GM12878 (cell line): ENCODE data around the gene PDLIM4. TPM values are rescaled to one million over a fixed set of nuclear protein-coding genes. Genes with fewer than 3 reads are reported as not detected.

Experiments
- ATAC-seq: fragments of 200-7000 bp; cut with Tn5 transposase; 3 replicates; pipeline ENCODE4 v1.9.1; 2020; ENCODE audit warnings: mild to moderate bottlenecking, moderate library complexity
- BruUV-seq: library from RNA; stranded (reverse); fragments of 400-500 nt; replicated peaks from 2 replicates; lab custom pipeline; 2021; lab: Mats Ljungman, UMichigan
- CTCF ChIA-PET: fragments of 300-600 bp; sonication (Branson Sonifier 250); formaldehyde crosslinking; extraction: SDS; loops from one replicate; lab custom pipeline; 2021; ENCODE audit warnings: inconsistent platforms; lab: Yijun Ruan, JAX
- POLR2A ChIA-PET: fragments of 350-600 bp; formaldehyde crosslinking; extraction: SDS; loops from one replicate; lab custom pipeline; 2021; ENCODE audit warnings: inconsistent platforms; lab: Charles Lee
- RAD21 ChIA-PET: fragments of 300-600 bp; sonication (Branson Sonifier 250); formaldehyde crosslinking; loops from one replicate; lab custom pipeline; 2023; ENCODE audit warnings: antibody characterized with exemption; ENCODE audit not compliant: unreplicated experiment; lab: Charles Lee
- SMC1A ChIA-PET: fragments of 300-600 bp; sonication (Branson Sonifier 250); formaldehyde crosslinking; loops from one replicate; lab custom pipeline; 2023; ENCODE audit not compliant: unreplicated experiment, uncharacterized antibody; lab: Charles Lee
- DNase-seq: peaks from one replicate; pipeline ENCODE4 v3.0.0-alpha.2; 2011; ENCODE audit warnings: low read depth, low spot score
- FAIRE-seq: peaks from 3 replicates; lab custom pipeline; 2011; peaks lifted over from hg19 to GRCh38; lab: Jason Lieb, UNC
- H2AFZ ChIP-seq: 2 replicates; pipeline ENCODE4 v1.6.0; 2011; ENCODE audit warnings: low read depth, low read length, control low read depth; ENCODE audit not compliant: control insufficient read depth
- H3K27ac ChIP-seq: 2 replicates; pipeline ENCODE4 v1.5.1; 2011; ENCODE audit warnings: control low read depth; ENCODE audit not compliant: control insufficient read depth, insufficient read depth
- H3K27me3 ChIP-seq, 2 experiments: replicated peaks in 1 of 2; 2 replicates each; pipeline versions ENCODE4 v1.6.0 to v1.6.1; 2011; ENCODE audit warnings: low read length in 1 of 2; ENCODE audit not compliant: control insufficient read depth in 2 of 2, insufficient read depth in 2 of 2
- H3K36me3 ChIP-seq, 2 experiments: 2 replicates each; pipeline ENCODE4 v1.5.1; 2011; ENCODE audit warnings: low read length in 1 of 2; ENCODE audit not compliant: control insufficient read depth in 2 of 2, insufficient read depth in 2 of 2
- H3K4me1 ChIP-seq: 2 replicates; pipeline ENCODE4 v1.6.1; 2011; ENCODE audit warnings: mild to moderate bottlenecking, low read length, moderate library complexity, mixed read lengths; ENCODE audit not compliant: control insufficient read depth, insufficient read depth
- H3K4me2 ChIP-seq: 2 replicates; pipeline ENCODE4 v1.6.0; 2011; ENCODE audit warnings: control low read depth; ENCODE audit not compliant: control insufficient read depth, insufficient read depth
- H3K4me3 ChIP-seq: fragments of 200-600 bp; sonication (generic); 2 replicates; pipeline ENCODE4 v1.5.1; 2016
- H3K79me2 ChIP-seq: 2 replicates; pipeline ENCODE4 v1.6.0; 2011; ENCODE audit warnings: low read length; ENCODE audit not compliant: control insufficient read depth, insufficient read depth
- H3K9ac ChIP-seq: 2 replicates; pipeline ENCODE4 v1.8.0; 2011; ENCODE audit warnings: low read length, control low read depth, mixed read lengths; ENCODE audit not compliant: control insufficient read depth, insufficient read depth
- H3K9me3 ChIP-seq: replicated peaks from 3 replicates; pipeline ENCODE4 v1.5.1; 2011; ENCODE audit warnings: mild to moderate bottlenecking, low read length; ENCODE audit not compliant: control insufficient read depth, insufficient read depth
- H4K20me1 ChIP-seq: 2 replicates; pipeline ENCODE4 v1.6.0; 2011; ENCODE audit not compliant: control insufficient read depth, insufficient read depth
- EP300 ChIP-seq, 2 experiments: fragments of 150-350 bp in 1 of 2; IDR thresholded peaks; 2 replicates each; pipeline ENCODE4 v1.6.1; 2011 to 2012; ENCODE audit warnings: low read depth in 2 of 2, low read length in 2 of 2, borderline replicate concordance in 1 of 2, improper control_type of control experiment in 1 of 2, inconsistent platforms in 1 of 2; ENCODE audit not compliant: control insufficient read depth in 1 of 2
- HSF1 ChIP-seq: fragments of 150-350 bp; IDR thresholded peaks from 2 replicates; pipeline ENCODE4 v1.6.1; 2014; ENCODE audit warnings: mild to moderate bottlenecking, low read depth, low read length
- NFYA ChIP-seq: IDR thresholded peaks from 2 replicates; pipeline ENCODE4 v1.6.1; 2011; ENCODE audit warnings: low read depth, mild to moderate bottlenecking, low read length, improper control_type of control experiment, borderline replicate concordance
- RAD21 ChIP-seq: IDR thresholded peaks from 2 replicates; pipeline ENCODE4 v1.6.1; 2011; ENCODE audit warnings: mild to moderate bottlenecking, low read depth, low read length, moderate library complexity; ENCODE audit not compliant: insufficient read depth
- SRF ChIP-seq, 2 experiments: IDR thresholded peaks; 2 replicates each; pipeline ENCODE4 v1.6.1; 2011; ENCODE audit warnings: low read depth in 2 of 2, low read length in 2 of 2, mild to moderate bottlenecking in 1 of 2, moderate library complexity in 1 of 2
- ZBED1 ChIP-seq: IDR thresholded peaks from 2 replicates; pipeline ENCODE4 v1.6.1; 2016; ENCODE audit warnings: borderline replicate concordance
- WGBS: methylation state at CpG from one replicate; pipeline ENCODE4 v1.1.6; 2016; ENCODE audit warnings: low lambda C conversion rate; ENCODE audit not compliant: insufficient replicate concordance, insufficient coverage; ENCODE audit errors: missing lambda C conversion rate; 5-methylcytosine and 5-hydroxymethylcytosine counted together
- in situ Hi-C: fragments of 300-500 bp; cut with MboI; formaldehyde crosslinking; loops from 9 replicates; pipeline ENCODE4 v1.14.3; 2018; ENCODE audit warnings: mixed read lengths
- intact Hi-C: fragments of 100-400 bp; cut with micrococcal nuclease; formaldehyde crosslinking; loops from one replicate; pipeline ENCODE4 v1.14.2; 2022; ENCODE audit not compliant: unreplicated experiment
- polyA plus RNA-seq, 11 experiments: library from polyadenylated mRNA; depleted of rRNA in 4 of 11; unstranded in 6 of 11; stranded (reverse) in 5 of 11; fragments of >200 nt; fragmentation: Nextera tagmentation in 4 of 11; fragmentation: Illumina TruSeq in 1 of 11; extraction: Ambion mirVana in 4 of 11; extraction: Trizol in 1 of 11; gene quantifications; 1 replicate in 1 of 11; 2 replicates in 10 of 11; pipeline versions ENCODE4 v1.2.1 to v1.2.3, GENCODE V29; 2011 to 2016; ENCODE audit warnings: inconsistent platforms in 2 of 11, missing spikeins in 2 of 11, low read depth in 1 of 11
- total RNA-seq, 4 experiments: library from RNA; depleted of rRNA in 3 of 4; stranded (reverse); fragments of >200 nt in 3 of 4; fragmentation: Illumina TruSeq in 1 of 4; extraction: Trizol in 1 of 4; gene quantifications; 2 replicates each; pipeline versions ENCODE4 v1.2.1 to v1.2.3, GENCODE V29; 2013 to 2021

The PDLIM4 gene
- total and polyA plus RNA-seq, 10 of the 15 experiments (the other 5 are each of a cell fraction or from before 2014, with no cell fraction given): 0.13 to 1.7 (median 0.39) TPM; not detected in 3

GRCh38 chr5:132219289-132219970 is 38.1 kb upstream of the PDLIM4 start:
- H3K9me3 ChIP-seq: no peaks in the 10 kb centered on the region
- no TSS peak for BruUV-seq
- H3K4me3 ChIP-seq: no peak overlapping the region
- TF ChIP-seq SRF (IDR thresholded peaks at IDR 0.05; ENCODE audit: low read depth in 2 of 2, low read length in 2 of 2): no peak
- ChIA-PET POLR2A (interaction anchor here (1.1 kb wide), 1 partner anchor 8 kb away, joined by 3 read pairs; no protein-coding TSS in a partner anchor), CTCF (interaction anchor here (1.4 to 2.4 kb wide), 2 partner anchors 9 to 18 kb away, joined by 3 to 6 read pairs; no protein-coding TSS in a partner anchor), RAD21 (no interaction called here), SMC1A (interaction anchor here (3.1 kb wide), 1 partner anchor 12 kb away, joined by 13 read pairs; no protein-coding TSS in a partner anchor)
- no peaks in the 10 kb centered on the region for H3K79me2 ChIP-seq
- 61% methylated on average over 6 of the region's 6 CpGs for WGBS
- ATAC-seq: no peak
- no peak for DNase-seq
- no peaks in the 10 kb centered on the region; the same call in 1 of the 2 replicates for H4K20me1 ChIP-seq
- no peaks in the 10 kb centered on the region for H3K36me3 ChIP-seq
- intact Hi-C loops: no loop called here
- no peak overlapping the region for H3K9ac ChIP-seq
- no peak overlapping the region for H3K27ac ChIP-seq
- no peak for FAIRE-seq
- no peak overlapping the region for H2AFZ ChIP-seq
- H3K27me3 ChIP-seq: no peaks in the 10 kb centered on the region
- peaks cover 3% of the 10 kb centered on the region for H3K4me1 ChIP-seq
- in situ Hi-C loops: no loop called here
- no peak overlapping the region for H3K4me2 ChIP-seq

GRCh38 chr5:132219981-132220380 is 37.5 kb upstream of the PDLIM4 start:
- SMC1A ChIA-PET: interaction anchor here (0.8 to 3.1 kb wide), 3 partner anchors 8 to 30 kb away, joined by 3 to 13 read pairs (median 4); no protein-coding TSS in a partner anchor
- DNase-seq (no peak), ATAC-seq (no peak), FAIRE-seq (no peak)
- Histone ChIP-seq H3K4me1 (peaks cover 3% of the 10 kb centered on the region), H3K27ac (no peak overlapping the region), H4K20me1 (no peaks in the 10 kb centered on the region; the same call in 1 of the 2 replicates), H3K4me3 (no peak overlapping the region), H3K9ac (no peak overlapping the region), H3K36me3 (no peaks in the 10 kb centered on the region), H3K27me3 (no peaks in the 10 kb centered on the region), H3K79me2 (no peaks in the 10 kb centered on the region), H3K9me3 (no peaks in the 10 kb centered on the region), H3K4me2 (no peak overlapping the region), H2AFZ (no peak overlapping the region)
- POLR2A ChIA-PET: interaction anchor here (1.1 kb wide), 1 partner anchor 8 kb away, joined by 3 read pairs; no protein-coding TSS in a partner anchor
- in situ Hi-C loops: no loop called here
- TF ChIP-seq HSF1 (no peak), RAD21 (no peak), EP300 (IDR thresholded peaks at IDR 0.05; ENCODE audit: borderline replicate concordance in 1 of 2, control insufficient read depth in 1 of 2, low read depth in 2 of 2, low read length in 2 of 2) (no peak), ZBED1 (no peak), NFYA (no peak)
- no TSS peak for BruUV-seq
- RAD21 ChIA-PET: no interaction called here
- CTCF ChIA-PET: interaction anchor here (1.4 to 2.4 kb wide), 2 partner anchors 9 to 18 kb away, joined by 3 to 6 read pairs; no protein-coding TSS in a partner anchor
- intact Hi-C loops: no loop called here
- 71% methylated on average over 1 of the region's 1 CpG for WGBS
